OCI-LY1 (cell line): ENCODE measurements around the gene AMH.

Source experiments
- EZH2 ChIP-seq: fragments of 200-600 bp; sonication (generic), shearing (Covaris generic); IDR thresholded peaks from 2 replicates; pipeline ENCODE4 v1.8.0; 2017; ENCODE audit warnings: borderline replicate concordance, mixed run types, mild to moderate bottlenecking, antibody characterized with exemption, low read length, moderate library complexity, mixed read lengths
- TF ChIP-seq, protein P1 (sequence below): fragments of 200-600 bp; sonication (generic), shearing (Covaris generic); IDR thresholded peaks from 2 replicates; pipeline ENCODE4 v1.5.1; 2017; ENCODE audit warnings: mild to moderate bottlenecking, antibody characterized with exemption, low read length, moderate library complexity, mixed read lengths

DNA sequence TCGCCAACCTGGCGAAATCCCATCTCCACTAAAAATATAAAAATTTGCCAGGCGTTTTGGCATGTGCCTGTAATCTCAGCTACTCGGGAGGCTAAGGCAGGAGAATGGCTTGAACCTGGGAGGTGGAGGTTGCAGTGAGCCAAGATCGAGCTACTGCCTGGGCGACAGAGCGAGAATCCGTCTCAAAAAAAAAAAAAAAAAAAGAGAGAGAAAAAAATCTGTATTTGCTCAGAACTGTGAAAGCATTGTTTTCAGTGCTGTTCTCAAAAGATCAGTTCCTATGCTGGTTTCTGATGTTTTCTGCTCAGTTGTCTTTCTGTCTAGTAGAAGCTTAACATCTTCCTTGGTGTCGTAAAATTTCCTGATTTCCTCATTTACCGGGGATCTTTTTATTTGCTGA is 9.9 kb upstream of the AMH start:
- TF ChIP-seq, protein P1, sequence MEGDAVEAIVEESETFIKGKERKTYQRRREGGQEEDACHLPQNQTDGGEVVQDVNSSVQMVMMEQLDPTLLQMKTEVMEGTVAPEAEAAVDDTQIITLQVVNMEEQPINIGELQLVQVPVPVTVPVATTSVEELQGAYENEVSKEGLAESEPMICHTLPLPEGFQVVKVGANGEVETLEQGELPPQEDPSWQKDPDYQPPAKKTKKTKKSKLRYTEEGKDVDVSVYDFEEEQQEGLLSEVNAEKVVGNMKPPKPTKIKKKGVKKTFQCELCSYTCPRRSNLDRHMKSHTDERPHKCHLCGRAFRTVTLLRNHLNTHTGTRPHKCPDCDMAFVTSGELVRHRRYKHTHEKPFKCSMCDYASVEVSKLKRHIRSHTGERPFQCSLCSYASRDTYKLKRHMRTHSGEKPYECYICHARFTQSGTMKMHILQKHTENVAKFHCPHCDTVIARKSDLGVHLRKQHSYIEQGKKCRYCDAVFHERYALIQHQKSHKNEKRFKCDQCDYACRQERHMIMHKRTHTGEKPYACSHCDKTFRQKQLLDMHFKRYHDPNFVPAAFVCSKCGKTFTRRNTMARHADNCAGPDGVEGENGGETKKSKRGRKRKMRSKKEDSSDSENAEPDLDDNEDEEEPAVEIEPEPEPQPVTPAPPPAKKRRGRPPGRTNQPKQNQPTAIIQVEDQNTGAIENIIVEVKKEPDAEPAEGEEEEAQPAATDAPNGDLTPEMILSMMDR, result no peak
- no peak for TF ChIP-seq EZH2
